H1 (cell line): ENCODE results near the gene RNF166. TPM values are rescaled to one million over a fixed set of nuclear protein-coding genes. Genes with fewer than 3 reads are reported as not detected.

Experiments used
- BRCA1 ChIP-seq: IDR thresholded peaks from 2 replicates; pipeline ENCODE4 v1.6.1; 2012; ENCODE audit warnings: low read depth, low read length, improper control_type of control experiment
- EP300 ChIP-seq, 2 experiments: IDR thresholded peaks; 1 replicate in 1 of 2; 2 replicates in 1 of 2; pipeline ENCODE4 v1.6.1; 2011 to 2012; ENCODE audit warnings: low read depth in 2 of 2, low read length in 2 of 2, mild to moderate bottlenecking in 2 of 2, borderline replicate concordance in 1 of 2, inconsistent platforms in 1 of 2, moderate library complexity in 1 of 2
- PHF8 ChIP-seq: fragments of 200-600 bp; sonication (generic); conservative IDR thresholded peaks from 2 replicates; pipeline ENCODE4 v1.7.1; 2012; ENCODE audit warnings: low read depth, mild to moderate bottlenecking, inconsistent platforms, low read length, moderate library complexity
- SP4 ChIP-seq: IDR thresholded peaks from 2 replicates; pipeline ENCODE4 v1.6.1; 2012; ENCODE audit warnings: low read length, inconsistent platforms
- polyA plus RNA-seq, 7 experiments: library from polyadenylated mRNA; depleted of rRNA in 3 of 7; stranded (reverse) in 5 of 7; unstranded in 2 of 7; fragments of >200 nt in 5 of 7; fragments of 200-250 nt in 2 of 7; gene quantifications; 1 replicate in 5 of 7; 2 replicates in 1 of 7; 4 replicates in 1 of 7; pipeline versions ENCODE4 v1.2.1 to v1.2.3, GENCODE V29; 2011 to 2013; ENCODE audit warnings: missing spikeins in 2 of 7, mixed read lengths in 2 of 7
- total RNA-seq: library from RNA; stranded (reverse); fragmentation: NEBNext Ultra II Directional; extraction: Animal tissue kit (Norgen Biotek cat#: 25700); gene quantifications from 2 replicates; pipeline ENCODE4 v1.2.1, GENCODE V29; 2021
- TF ChIP-seq, protein P1 (sequence below): IDR thresholded peaks from 2 replicates; pipeline ENCODE4 v1.6.1; 2012; ENCODE audit warnings: inconsistent platforms

RNF166 gene
- total and polyA plus RNA-seq, 2 of the 8 experiments (the other 6 are each of a cell fraction or from before 2014, with no cell fraction given) = 29.8 to 31.2 TPM

DNA sequence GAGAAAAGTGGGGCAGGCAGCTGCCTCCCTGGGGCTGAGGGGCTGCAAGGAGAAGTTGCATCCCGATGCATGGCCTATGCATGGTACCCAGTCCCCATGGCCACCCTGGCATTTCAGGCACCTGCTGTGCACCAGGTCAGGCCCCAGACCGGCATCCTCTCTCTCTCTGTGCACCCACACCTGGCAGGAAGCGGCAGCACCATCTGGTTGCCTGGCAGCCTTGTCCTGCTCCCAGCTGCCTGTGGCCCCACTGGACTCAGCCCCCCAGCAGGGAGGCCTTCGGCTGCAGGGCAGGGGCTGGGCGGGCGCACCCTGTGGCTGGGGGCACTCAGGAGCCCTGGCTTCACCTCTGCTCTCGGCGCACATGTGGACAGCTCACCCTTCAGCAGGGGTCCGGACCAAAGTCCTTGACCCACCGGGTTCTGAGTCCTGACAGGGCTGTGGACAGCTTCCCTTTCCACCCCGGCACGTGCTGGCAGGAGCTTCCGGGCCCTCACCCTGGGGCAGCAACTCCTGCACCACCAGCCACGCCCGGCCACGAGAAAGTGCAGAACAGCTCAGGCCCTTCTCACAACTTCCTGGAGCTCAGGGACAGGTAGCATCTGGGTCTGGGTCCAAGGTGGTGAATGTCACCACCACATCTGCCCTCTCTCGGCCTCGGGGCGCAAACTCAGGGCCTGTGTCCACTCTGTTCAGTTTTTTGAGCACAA, 36.8 kb upstream of the RNF166 start (continued):
- TF ChIP-seq BRCA1 (no peak), PHF8 (no peak), EP300 (IDR thresholded peaks at IDR 0.05; ENCODE audit: borderline replicate concordance in 1 of 2, low read depth in 2 of 2, low read length in 2 of 2) (no peak), SP4 (no peak)
- TF ChIP-seq, protein P1, sequence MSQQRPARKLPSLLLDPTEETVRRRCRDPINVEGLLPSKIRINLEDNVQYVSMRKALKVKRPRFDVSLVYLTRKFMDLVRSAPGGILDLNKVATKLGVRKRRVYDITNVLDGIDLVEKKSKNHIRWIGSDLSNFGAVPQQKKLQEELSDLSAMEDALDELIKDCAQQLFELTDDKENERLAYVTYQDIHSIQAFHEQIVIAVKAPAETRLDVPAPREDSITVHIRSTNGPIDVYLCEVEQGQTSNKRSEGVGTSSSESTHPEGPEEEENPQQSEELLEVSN = no peak
